Activated naive CD4-positive, alpha-beta T cell treated with anti-CD3 and anti-CD28 coated beads for 36 hours (primary cell): ENCODE results near the gene CHIA. TPM values are rescaled to one million over a fixed set of nuclear protein-coding genes. Genes with fewer than 3 reads are reported as not detected.
"Not testable (repeated sequence)": the region's sequence is repeated elsewhere in the genome, so short reads cannot be mapped to it uniquely, and the experiment has no call there.

Source experiments
- CTCF ChIA-PET: fragments of 350-600 bp; sonication (Branson Sonifier 250); formaldehyde crosslinking; loops from one replicate; lab custom pipeline; 2021; ENCODE audit warnings: antibody characterized with exemption; lab: Charles Lee
- DNase-seq: peaks from one replicate; pipeline ENCODE4 v3.0.0-alpha.2; 2020
- H3K27ac Mint-ChIP-seq: one replicate; pipeline ENCODE4 v1.8.0; 2021; ENCODE audit warnings: mild to moderate bottlenecking, mixed read lengths
- H3K27me3 Mint-ChIP-seq: one replicate; pipeline ENCODE4 v1.8.0; 2021; ENCODE audit warnings: low read depth, mixed read lengths
- H3K36me3 Mint-ChIP-seq: one replicate; pipeline ENCODE4 v1.8.0; 2021; ENCODE audit warnings: low read depth, mixed read lengths
- H3K4me1 Mint-ChIP-seq: one replicate; pipeline ENCODE4 v1.8.0; 2021; ENCODE audit warnings: low read depth, mixed read lengths
- H3K4me3 Mint-ChIP-seq: one replicate; pipeline ENCODE4 v1.8.0; 2021; ENCODE audit warnings: mild to moderate bottlenecking, moderate library complexity, mixed read lengths
- H3K9me3 Mint-ChIP-seq: one replicate; pipeline ENCODE4 v1.8.0; 2021; ENCODE audit warnings: mixed read lengths
- intact Hi-C: fragments of 100-400 bp; cut with micrococcal nuclease; formaldehyde crosslinking; loops from one replicate; pipeline ENCODE4 v1.15.1; 2023
- total RNA-seq, 2 experiments: library from RNA; stranded (reverse); gene quantifications; one replicate each; pipeline ENCODE4 v1.2.3, GENCODE V29; 2021

The CHIA gene
- total RNA-seq, 2 experiments from 2014 or later, result not detected

DNA sequence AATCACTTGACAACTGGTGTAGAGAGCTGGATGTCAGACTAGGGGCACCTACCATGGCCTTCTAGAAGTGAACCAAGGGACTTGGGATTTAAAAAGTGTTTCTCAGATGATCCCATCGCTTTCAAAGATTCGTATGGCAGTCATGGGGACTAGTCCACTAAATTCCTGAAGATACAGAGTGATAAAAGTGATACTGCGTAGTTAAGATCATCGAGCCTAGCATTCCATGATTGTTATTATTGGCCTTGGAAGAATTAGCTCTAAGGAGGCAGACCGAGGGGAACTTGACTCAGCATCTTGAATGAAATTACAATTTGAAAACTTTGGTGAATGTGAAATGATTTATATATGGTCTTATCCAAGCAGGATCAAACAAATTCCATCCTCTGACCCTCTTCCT is 1.3 kb upstream of the CHIA start:
- H3K36me3 Mint-ChIP-seq, result no peaks in the 10 kb centered on the region
- intact Hi-C loops, result no loop called here
- H3K4me1 Mint-ChIP-seq, result peaks cover 2% of the 10 kb centered on the region
- H3K9me3 Mint-ChIP-seq, result no peaks in the 10 kb centered on the region
- DNase-seq, result no peak
- H3K27me3 Mint-ChIP-seq, result no peaks in the 10 kb centered on the region
- H3K27ac Mint-ChIP-seq, result no peak overlapping the region
- no peak overlapping the region for H3K4me3 Mint-ChIP-seq
- CTCF ChIA-PET, result interaction anchor here (1.2 to 1.5 kb wide), 2 partner anchors 12 to 67 kb away, joined by 3 read pairs; no protein-coding TSS in a partner anchor

DNA sequence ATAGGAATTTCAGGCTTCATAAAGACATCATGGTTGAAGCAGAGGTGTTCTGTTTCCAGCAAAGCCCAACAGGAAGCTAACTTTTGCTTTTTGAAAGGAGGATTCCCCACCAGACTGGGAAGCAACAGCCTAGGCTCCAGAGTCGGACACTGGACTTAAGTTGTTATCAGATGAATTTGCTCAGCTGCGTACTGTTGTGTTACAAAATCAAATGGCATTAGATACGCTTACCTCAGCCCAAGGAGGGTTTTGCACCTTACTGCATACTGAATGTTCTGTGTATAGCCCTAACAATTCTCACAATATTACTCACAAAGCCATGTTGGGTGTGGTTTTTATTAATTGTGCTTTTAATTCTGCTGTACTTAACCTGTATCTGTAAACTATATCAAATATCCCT is 547 bp upstream of the CHIA start:
- DNase-seq, result no peak
- intact Hi-C loops, result no loop called here
- Mint-ChIP-seq H3K4me3 (no peak overlapping the region), H3K27ac (no peak overlapping the region), H3K36me3 (no peaks in the 10 kb centered on the region), H3K4me1 (peaks cover 2% of the 10 kb centered on the region), H3K9me3 (no peaks in the 10 kb centered on the region), H3K27me3 (no peaks in the 10 kb centered on the region)
- CTCF ChIA-PET, result interaction anchor here (1.5 kb wide), 1 partner anchor 12 kb away, joined by 3 read pairs; no protein-coding TSS in a partner anchor

DNA sequence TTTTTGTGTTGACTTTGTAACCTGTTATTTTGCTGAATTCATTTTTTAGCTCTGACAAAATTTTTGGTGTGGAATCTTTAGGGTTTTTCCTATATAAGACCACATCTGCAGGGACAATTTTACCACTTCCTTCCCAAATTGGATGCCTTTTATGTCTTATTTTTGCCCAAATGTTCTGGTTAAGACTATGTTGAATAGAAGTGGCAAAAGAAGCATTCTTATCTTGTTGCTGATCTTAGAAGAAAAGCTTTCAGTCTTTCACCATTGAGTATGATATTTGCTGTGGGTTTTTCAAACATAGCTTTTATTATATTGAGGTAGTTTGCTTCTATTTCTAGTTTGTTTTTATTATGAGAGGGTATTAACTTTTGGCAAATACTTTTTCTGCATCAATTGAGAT is 3.7 kb downstream of the CHIA start:
- CTCF ChIA-PET, result no interaction called here
- H3K27me3 Mint-ChIP-seq, result no peaks in the 10 kb centered on the region
- H3K27ac Mint-ChIP-seq, result no peak overlapping the region
- H3K9me3 Mint-ChIP-seq, result peaks cover 2% of the 10 kb centered on the region
- H3K36me3 Mint-ChIP-seq, result no peaks in the 10 kb centered on the region
- DNase-seq, result no peak
- H3K4me1 Mint-ChIP-seq, result peaks cover 2% of the 10 kb centered on the region
- intact Hi-C loops, result no loop called here
- no peak overlapping the region for H3K4me3 Mint-ChIP-seq

DNA sequence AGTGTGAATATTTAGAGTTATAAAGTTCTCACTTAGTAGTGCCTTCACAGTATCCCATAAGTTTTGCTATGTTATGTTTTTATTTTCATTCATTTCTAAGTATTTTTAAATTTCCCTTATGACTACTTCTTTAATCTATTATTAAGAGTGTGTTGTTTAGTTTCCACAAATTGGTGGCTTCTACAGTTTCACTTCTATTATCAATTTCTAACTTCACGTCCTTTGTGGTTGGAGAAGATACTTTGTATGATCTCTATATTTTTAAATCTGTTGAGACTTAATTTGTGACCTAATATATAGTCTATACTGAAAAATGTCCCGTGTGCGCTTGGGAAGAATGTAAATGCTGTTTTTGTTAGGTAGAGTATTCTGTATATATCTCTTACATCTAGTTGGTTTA is 11.7 kb downstream of the CHIA start:
- CTCF ChIA-PET, result no interaction called here
- H3K9me3 Mint-ChIP-seq, result peaks cover 21% of the 10 kb centered on the region
- no peak overlapping the region for H3K27ac Mint-ChIP-seq
- peaks cover 2% of the 10 kb centered on the region for H3K4me1 Mint-ChIP-seq
- intact Hi-C loops, result no loop called here
- no peaks in the 10 kb centered on the region for H3K36me3 Mint-ChIP-seq
- no peak overlapping the region for H3K4me3 Mint-ChIP-seq
- DNase-seq, result no peak
- no peaks in the 10 kb centered on the region for H3K27me3 Mint-ChIP-seq

DNA sequence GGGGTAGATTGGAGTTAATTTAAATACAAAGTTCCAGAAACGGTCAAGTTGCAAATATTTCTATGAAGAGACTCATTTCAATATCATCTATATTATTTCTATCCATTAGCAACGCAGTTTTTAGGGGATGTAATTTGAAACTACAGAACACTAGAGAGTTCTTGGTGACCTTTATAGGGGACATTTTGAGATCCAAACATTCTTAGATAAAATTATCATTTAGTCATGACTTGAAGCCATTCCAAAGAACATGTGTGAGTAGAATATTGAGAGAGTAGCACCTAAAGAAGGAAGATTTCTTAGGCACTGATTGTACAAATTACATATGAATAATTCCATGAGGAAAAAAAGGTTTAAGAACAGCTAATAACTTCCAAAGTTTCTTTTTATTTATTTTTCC is 19.0 kb downstream of the CHIA start:
- Mint-ChIP-seq H3K36me3 (no peaks in the 10 kb centered on the region), H3K4me1 (no peaks in the 10 kb centered on the region), H3K27me3 (no peaks in the 10 kb centered on the region), H3K4me3 (no peak overlapping the region), H3K27ac (no peak overlapping the region), H3K9me3 (peaks cover 6% of the 10 kb centered on the region)
- no peak for DNase-seq
- CTCF ChIA-PET, result no interaction called here
- intact Hi-C loops, result no loop called here

DNA sequence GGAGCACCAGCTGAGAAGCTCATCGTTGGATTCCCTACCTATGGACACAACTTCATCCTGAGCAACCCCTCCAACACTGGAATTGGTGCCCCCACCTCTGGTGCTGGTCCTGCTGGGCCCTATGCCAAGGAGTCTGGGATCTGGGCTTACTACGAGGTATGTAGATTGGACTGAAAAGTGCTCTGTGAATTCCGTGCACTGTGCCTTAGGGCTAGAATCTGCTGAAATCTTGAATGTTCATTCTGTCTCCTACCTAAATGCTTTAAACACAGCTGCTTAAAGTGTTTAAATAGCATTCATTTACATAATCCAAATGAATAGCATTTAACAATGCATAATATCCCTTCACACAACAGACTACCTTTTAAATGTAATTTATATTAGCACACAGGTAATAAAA is 27.9 kb downstream of the CHIA start:
- Mint-ChIP-seq H3K27me3 (no peaks in the 10 kb centered on the region), H3K36me3 (no peaks in the 10 kb centered on the region), H3K27ac (no peak overlapping the region), H3K4me1 (peaks cover 25% of the 10 kb centered on the region), H3K9me3 (no peaks in the 10 kb centered on the region), H3K4me3 (no peak overlapping the region)
- CTCF ChIA-PET, result no interaction called here
- intact Hi-C loops, result no loop called here
- no peak for DNase-seq

DNA sequence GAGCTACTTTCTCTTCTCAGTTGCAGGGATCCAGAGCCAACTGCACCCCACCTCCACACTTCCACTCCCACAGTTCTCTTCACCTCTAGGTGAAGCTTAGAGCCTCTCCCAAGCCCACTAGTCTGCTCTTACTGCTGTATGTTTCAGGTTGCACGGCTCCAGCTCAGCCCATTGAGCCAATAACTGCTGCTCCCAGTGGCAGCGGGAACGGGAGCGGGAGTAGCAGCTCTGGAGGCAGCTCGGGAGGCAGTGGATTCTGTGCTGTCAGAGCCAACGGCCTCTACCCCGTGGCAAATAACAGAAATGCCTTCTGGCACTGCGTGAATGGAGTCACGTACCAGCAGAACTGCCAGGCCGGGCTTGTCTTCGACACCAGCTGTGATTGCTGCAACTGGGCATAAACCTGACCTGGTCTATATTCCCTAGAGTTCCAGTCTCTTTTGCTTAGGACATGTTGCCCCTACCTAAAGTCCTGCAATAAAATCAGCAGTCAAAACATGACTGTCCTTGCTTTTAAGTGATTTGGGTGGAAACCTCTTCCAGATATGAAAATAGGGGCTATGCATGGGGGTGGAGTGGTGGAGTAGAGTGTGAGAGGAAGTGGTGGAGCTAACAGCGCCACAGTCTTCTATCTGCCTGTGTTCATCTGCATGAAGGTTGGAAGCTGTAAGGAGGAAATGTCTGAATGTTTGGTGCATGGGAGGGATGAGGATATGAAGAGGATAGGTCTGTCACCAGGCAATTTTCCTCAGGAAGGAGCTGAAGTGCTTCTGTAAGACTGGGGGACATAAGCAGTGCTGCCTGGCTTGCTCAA is 29.6 kb downstream of the CHIA start:
- CTCF ChIA-PET, result interaction anchor here (0.7 to 1.4 kb wide), 5 partner anchors 10 to 98 kb away, joined by 3 to 5 read pairs (median 4); no protein-coding TSS in a partner anchor
- peak; percentile 39 for DNase-seq
- Mint-ChIP-seq H3K36me3 (no peaks in the 10 kb centered on the region), H3K27me3 (no peaks in the 10 kb centered on the region), H3K4me1 (peaks cover 25% of the 10 kb centered on the region), H3K4me3 (no peak overlapping the region), H3K27ac (no peak overlapping the region), H3K9me3 (no peaks in the 10 kb centered on the region)
- intact Hi-C loops, result no loop called here

DNA sequence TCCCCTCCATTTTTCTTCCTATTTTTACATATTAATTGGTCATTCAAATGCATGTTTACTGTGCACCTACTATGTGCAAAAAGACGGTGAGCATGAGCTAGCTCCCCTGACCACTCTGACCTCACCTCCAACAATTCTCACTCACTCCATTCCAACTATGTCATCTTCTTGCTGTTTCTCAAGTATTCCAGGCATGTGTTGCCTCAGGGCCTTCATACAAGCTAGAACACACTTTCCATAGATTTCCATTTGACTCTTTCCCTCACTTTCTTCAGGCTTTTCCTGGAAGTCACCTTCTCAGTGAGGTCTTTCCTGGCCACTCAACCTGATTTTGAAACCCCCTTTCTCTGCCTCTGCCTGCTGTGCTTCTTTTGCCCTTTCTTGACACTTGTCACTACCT is 32.6 kb downstream of the CHIA start:
- no peak for DNase-seq
- no peak overlapping the region for H3K27ac Mint-ChIP-seq
- peaks cover 25% of the 10 kb centered on the region for H3K4me1 Mint-ChIP-seq
- CTCF ChIA-PET, result no interaction called here
- no peak overlapping the region for H3K4me3 Mint-ChIP-seq
- no peaks in the 10 kb centered on the region for H3K36me3 Mint-ChIP-seq
- intact Hi-C loops, result no loop called here
- no peaks in the 10 kb centered on the region for H3K27me3 Mint-ChIP-seq
- H3K9me3 Mint-ChIP-seq, result peaks cover 3% of the 10 kb centered on the region

DNA sequence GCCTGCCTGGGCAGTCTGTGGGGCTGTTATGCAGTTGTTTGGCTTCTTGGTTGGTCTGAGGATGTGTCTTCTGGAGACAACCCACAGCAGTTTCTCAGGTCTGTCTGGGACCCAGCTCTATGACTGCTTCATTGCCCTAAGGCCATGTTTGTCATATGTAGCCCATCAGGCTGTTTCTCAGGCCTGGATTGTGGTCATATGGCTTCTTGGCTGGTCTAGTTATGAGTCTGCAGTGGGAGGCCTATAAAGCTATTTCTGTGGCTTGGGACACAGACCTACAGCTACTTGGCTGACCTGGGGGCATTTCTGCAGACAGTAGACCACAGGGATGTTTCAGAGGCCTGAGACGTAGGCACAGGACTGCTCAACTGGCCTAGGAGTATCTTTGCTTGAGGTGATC is 41.5 kb downstream of the CHIA start:
- Mint-ChIP-seq H3K27ac (no peak overlapping the region), H3K36me3 (peaks cover 2% of the 10 kb centered on the region), H3K9me3 (peaks cover 14% of the 10 kb centered on the region), H3K4me3 (no peak overlapping the region), H3K4me1 (no peaks in the 10 kb centered on the region), H3K27me3 (no peaks in the 10 kb centered on the region)
- no peak for DNase-seq
- CTCF ChIA-PET, result interaction anchor here (0.8 to 6.3 kb wide), 6 partner anchors 12 to 302 kb away, joined by 3 to 54 read pairs (median 3); no protein-coding TSS in a partner anchor
- intact Hi-C loops, result loop anchor here (5.0 kb wide), 1 partner anchor 190 kb away; the partner anchor contains the start of genes CEPT1 and DRAM2

DNA sequence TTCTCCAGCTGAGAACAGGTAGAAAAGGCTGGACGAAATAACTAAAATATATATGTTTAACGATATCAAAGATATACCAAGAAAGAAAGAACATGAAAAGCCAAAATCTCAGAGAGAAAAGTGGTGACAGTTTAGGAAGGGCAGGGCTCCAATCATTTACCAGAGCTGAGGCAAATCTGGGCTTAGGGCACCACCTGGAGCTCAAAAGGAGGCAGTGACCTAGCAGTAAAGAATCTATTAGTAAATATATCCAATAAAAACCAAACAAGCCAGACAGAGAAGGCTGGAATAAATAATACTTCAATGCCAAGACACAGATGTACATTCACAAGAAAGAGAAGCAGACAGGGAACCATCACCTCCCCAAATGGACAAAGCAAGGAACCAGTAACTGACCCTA is 43.5 kb downstream of the CHIA start:
- CTCF ChIA-PET, result interaction anchor here (0.8 to 6.3 kb wide), 21 partner anchors 12 to 330 kb away, joined by 3 to 54 read pairs (median 5); partner anchors contain the start of gene CHI3L2
- Mint-ChIP-seq H3K9me3 (peaks cover 8% of the 10 kb centered on the region), H3K4me3 (no peak overlapping the region), H3K36me3 (peaks cover under 1% of the 10 kb centered on the region), H3K27ac (no peak overlapping the region), H3K4me1 (no peaks in the 10 kb centered on the region), H3K27me3 (no peaks in the 10 kb centered on the region)
- intact Hi-C loops, result loop anchor here (1.0 to 5.0 kb wide), 5 partner anchors 69 to 551 kb away; partner anchors contain the start of genes CEPT1 and DRAM2
- DNase-seq, result peak; percentile 76

DNA sequence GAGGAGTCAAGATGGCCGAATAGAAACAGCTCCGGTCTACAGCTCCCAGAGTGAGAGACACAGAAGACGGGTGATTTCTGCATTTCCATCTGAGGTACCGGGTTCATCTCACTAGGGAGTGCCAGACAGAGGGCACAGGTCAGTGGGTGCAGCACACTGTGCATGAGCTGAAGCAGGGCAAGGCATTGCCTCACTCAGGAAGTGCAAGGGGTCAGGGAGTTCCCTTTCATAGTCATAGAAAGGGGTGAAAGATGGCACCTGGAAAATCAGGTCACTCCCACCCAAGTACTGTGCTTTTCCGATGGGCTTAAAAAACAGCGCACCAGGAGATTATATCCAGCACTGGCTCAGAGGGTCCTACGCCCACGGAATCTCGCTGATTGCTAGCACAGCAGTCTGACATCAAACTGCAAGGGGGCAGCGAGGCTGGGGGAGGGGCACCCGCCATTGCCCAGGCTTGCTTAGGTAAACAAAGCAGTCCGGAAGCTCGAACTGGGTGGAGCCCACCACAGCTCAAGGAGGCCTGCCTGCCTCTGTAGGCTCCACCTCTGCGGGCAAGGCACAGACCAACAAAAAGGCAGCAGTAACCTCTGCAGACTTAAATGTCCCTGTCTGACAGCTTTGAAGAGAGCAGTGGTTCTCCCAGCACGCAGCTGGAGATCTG is 44.7 kb downstream of the CHIA start:
- not testable (repeated sequence) for DNase-seq, H3K36me3 Mint-ChIP-seq, H3K9me3 Mint-ChIP-seq, H3K4me1 Mint-ChIP-seq, H3K27me3 Mint-ChIP-seq, H3K4me3 Mint-ChIP-seq, H3K27ac Mint-ChIP-seq
- CTCF ChIA-PET, result interaction anchor here (0.9 to 6.3 kb wide), 6 partner anchors 65 to 137 kb away, joined by 3 to 54 read pairs (median 10); no protein-coding TSS in a partner anchor
- intact Hi-C loops, result loop anchor here (2.0 kb wide), 1 partner anchor 67 kb away; no protein-coding TSS in a partner anchor

DNA sequence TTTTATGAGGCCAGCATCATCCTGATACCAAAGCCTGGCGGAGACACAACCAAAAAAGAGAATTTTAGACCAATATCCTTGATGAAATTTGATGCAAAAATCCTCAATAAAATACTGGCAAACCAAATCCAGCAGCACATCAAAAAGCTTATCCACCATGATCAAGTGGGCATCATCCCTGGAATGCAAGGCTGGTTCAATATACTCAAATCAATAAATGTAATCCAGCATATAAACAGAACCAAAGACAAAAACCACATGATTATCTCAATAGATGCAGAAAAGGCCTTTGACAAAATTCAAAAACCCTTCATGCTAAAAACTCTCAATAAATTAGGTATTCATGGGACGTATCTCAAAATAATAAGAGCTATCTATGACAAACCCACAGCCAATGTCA is 48.2 kb downstream of the CHIA start:
- CTCF ChIA-PET, H3K27me3 Mint-ChIP-seq, H3K36me3 Mint-ChIP-seq: not testable (repeated sequence)

More for the DNA sequence above, 48.2 kb downstream of the CHIA start:
- H3K4me1 Mint-ChIP-seq, H3K9me3 Mint-ChIP-seq, H3K4me3 Mint-ChIP-seq, intact Hi-C loops, H3K27ac Mint-ChIP-seq, DNase-seq: not testable (repeated sequence)
